GM12872 (cell line): ENCODE data around the gene RLN3.

Experiments
- CTCF ChIP-seq: IDR thresholded peaks from 3 replicates; pipeline ENCODE4 v1.5.1; 2011; ENCODE audit warnings: low read depth, mild to moderate bottlenecking, low read length, moderate library complexity; ENCODE audit not compliant: insufficient read depth

Gene RLN3

GRCh38 chr19:14061751-14062557, 34.0 kb downstream of the RLN3 start, which contains the start of gene PALM3:
Gene PALM3, minus strand, starts transcription at chr19:14062076. Its CDS starts 96 bp downstream, at chr19:14061980.
- no peak for TF ChIP-seq CTCF

GRCh38 chr19:14062558-14062855, 34.6 kb downstream of the RLN3 start:
- TF ChIP-seq CTCF, result no peak

GRCh38 chr19:14063105-14063504, 35.2 kb downstream of the RLN3 start:
- no peak for TF ChIP-seq CTCF

- no peak for TF ChIP-seq CTCF
Measured at GRCh38 chr19:14066134-14066533, 38.2 kb downstream of the RLN3 start.

- no peak for TF ChIP-seq CTCF
Measured at GRCh38 chr19:14070268-14071050, 42.5 kb downstream of the RLN3 start.

- TF ChIP-seq CTCF, result peak; percentile 2; the same call in 1 of the 3 replicates
Measured at GRCh38 chr19:14072535-14073260, 44.8 kb downstream of the RLN3 start, which contains the start of gene MISP3. Gene MISP3, plus strand, starts transcription at chr19:14072786. Its CDS starts 524 bp downstream, at chr19:14073310.
